OCI-LY7 (cell line): ENCODE measurements around the gene TRAPPC12.

Source experiments
- EZH2phosphoT487 ChIP-seq: fragments of 200-600 bp; sonication (generic); IDR thresholded peaks from 2 replicates; pipeline ENCODE4 v1.6.1; 2018; ENCODE audit warnings: low read depth, borderline replicate concordance, mild to moderate bottlenecking, mixed run types, antibody characterized with exemption, low read length, moderate library complexity, mixed read lengths
- TF ChIP-seq, protein P1 (sequence below): fragments of 200-600 bp; sonication (generic); conservative IDR thresholded peaks from 2 replicates; pipeline ENCODE4 v1.5.1; 2014; ENCODE audit warnings: mild to moderate bottlenecking, antibody characterized with exemption, low read length, moderate library complexity, mixed read lengths

GRCh38 chr2:3334392-3335345 lies 44.8 kb upstream of the TRAPPC12 start:
- TF ChIP-seq, protein P1, sequence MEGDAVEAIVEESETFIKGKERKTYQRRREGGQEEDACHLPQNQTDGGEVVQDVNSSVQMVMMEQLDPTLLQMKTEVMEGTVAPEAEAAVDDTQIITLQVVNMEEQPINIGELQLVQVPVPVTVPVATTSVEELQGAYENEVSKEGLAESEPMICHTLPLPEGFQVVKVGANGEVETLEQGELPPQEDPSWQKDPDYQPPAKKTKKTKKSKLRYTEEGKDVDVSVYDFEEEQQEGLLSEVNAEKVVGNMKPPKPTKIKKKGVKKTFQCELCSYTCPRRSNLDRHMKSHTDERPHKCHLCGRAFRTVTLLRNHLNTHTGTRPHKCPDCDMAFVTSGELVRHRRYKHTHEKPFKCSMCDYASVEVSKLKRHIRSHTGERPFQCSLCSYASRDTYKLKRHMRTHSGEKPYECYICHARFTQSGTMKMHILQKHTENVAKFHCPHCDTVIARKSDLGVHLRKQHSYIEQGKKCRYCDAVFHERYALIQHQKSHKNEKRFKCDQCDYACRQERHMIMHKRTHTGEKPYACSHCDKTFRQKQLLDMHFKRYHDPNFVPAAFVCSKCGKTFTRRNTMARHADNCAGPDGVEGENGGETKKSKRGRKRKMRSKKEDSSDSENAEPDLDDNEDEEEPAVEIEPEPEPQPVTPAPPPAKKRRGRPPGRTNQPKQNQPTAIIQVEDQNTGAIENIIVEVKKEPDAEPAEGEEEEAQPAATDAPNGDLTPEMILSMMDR, result no peak
- no peak for TF ChIP-seq EZH2phosphoT487
